GM12878 (cell line): Measurements from ENCODE around the gene PSMD10. TPM values are rescaled to one million over a fixed set of nuclear protein-coding genes. Genes with fewer than 3 reads are reported as not detected.
A peak's percentile ranks its signal among the peaks of the same experiment; 100 is the strongest.

Source experiments
- ATAC-seq: fragments of 200-7000 bp; cut with Tn5 transposase; 3 replicates; pipeline ENCODE4 v1.9.1; 2020; ENCODE audit warnings: mild to moderate bottlenecking, moderate library complexity
- BruUV-seq: library from RNA; stranded (reverse); fragments of 400-500 nt; replicated peaks from 2 replicates; lab custom pipeline; 2021; lab: Mats Ljungman, UMichigan
- CTCF ChIA-PET: fragments of 300-600 bp; sonication (Branson Sonifier 250); formaldehyde crosslinking; extraction: SDS; loops from one replicate; lab custom pipeline; 2021; ENCODE audit warnings: inconsistent platforms; lab: Yijun Ruan, JAX
- POLR2A ChIA-PET: fragments of 350-600 bp; formaldehyde crosslinking; extraction: SDS; loops from one replicate; lab custom pipeline; 2021; ENCODE audit warnings: inconsistent platforms; lab: Charles Lee
- RAD21 ChIA-PET: fragments of 300-600 bp; sonication (Branson Sonifier 250); formaldehyde crosslinking; loops from one replicate; lab custom pipeline; 2023; ENCODE audit warnings: antibody characterized with exemption; ENCODE audit not compliant: unreplicated experiment; lab: Charles Lee
- SMC1A ChIA-PET: fragments of 300-600 bp; sonication (Branson Sonifier 250); formaldehyde crosslinking; loops from one replicate; lab custom pipeline; 2023; ENCODE audit not compliant: unreplicated experiment, uncharacterized antibody; lab: Charles Lee
- DNase-seq: peaks from one replicate; pipeline ENCODE4 v3.0.0-alpha.2; 2011; ENCODE audit warnings: low read depth, low spot score
- FAIRE-seq: peaks from 3 replicates; lab custom pipeline; 2011; peaks lifted over from hg19 to GRCh38; lab: Jason Lieb, UNC
- H2AFZ ChIP-seq: 2 replicates; pipeline ENCODE4 v1.6.0; 2011; ENCODE audit warnings: low read depth, low read length, control low read depth; ENCODE audit not compliant: control insufficient read depth
- H3K27ac ChIP-seq: 2 replicates; pipeline ENCODE4 v1.5.1; 2011; ENCODE audit warnings: control low read depth; ENCODE audit not compliant: control insufficient read depth, insufficient read depth
- H3K27me3 ChIP-seq, 2 experiments: replicated peaks in 1 of 2; 2 replicates each; pipeline versions ENCODE4 v1.6.0 to v1.6.1; 2011; ENCODE audit warnings: low read length in 1 of 2; ENCODE audit not compliant: control insufficient read depth in 2 of 2, insufficient read depth in 2 of 2
- H3K36me3 ChIP-seq, 2 experiments: 2 replicates each; pipeline ENCODE4 v1.5.1; 2011; ENCODE audit warnings: low read length in 1 of 2; ENCODE audit not compliant: control insufficient read depth in 2 of 2, insufficient read depth in 2 of 2
- H3K4me1 ChIP-seq: 2 replicates; pipeline ENCODE4 v1.6.1; 2011; ENCODE audit warnings: mild to moderate bottlenecking, low read length, moderate library complexity, mixed read lengths; ENCODE audit not compliant: control insufficient read depth, insufficient read depth
- H3K4me2 ChIP-seq: 2 replicates; pipeline ENCODE4 v1.6.0; 2011; ENCODE audit warnings: control low read depth; ENCODE audit not compliant: control insufficient read depth, insufficient read depth
- H3K4me3 ChIP-seq: fragments of 200-600 bp; sonication (generic); 2 replicates; pipeline ENCODE4 v1.5.1; 2016
- H3K79me2 ChIP-seq: 2 replicates; pipeline ENCODE4 v1.6.0; 2011; ENCODE audit warnings: low read length; ENCODE audit not compliant: control insufficient read depth, insufficient read depth
- H3K9ac ChIP-seq: 2 replicates; pipeline ENCODE4 v1.8.0; 2011; ENCODE audit warnings: low read length, control low read depth, mixed read lengths; ENCODE audit not compliant: control insufficient read depth, insufficient read depth
- H3K9me3 ChIP-seq: replicated peaks from 3 replicates; pipeline ENCODE4 v1.5.1; 2011; ENCODE audit warnings: mild to moderate bottlenecking, low read length; ENCODE audit not compliant: control insufficient read depth, insufficient read depth
- H4K20me1 ChIP-seq: 2 replicates; pipeline ENCODE4 v1.6.0; 2011; ENCODE audit not compliant: control insufficient read depth, insufficient read depth
- BCL11A ChIP-seq: IDR thresholded peaks from 2 replicates; pipeline ENCODE4 v1.6.1; 2011; ENCODE audit warnings: low read depth, low read length
- BHLHE40 ChIP-seq, 2 experiments: fragments of 450-650 bp in 1 of 2; IDR thresholded peaks; 2 replicates each; pipeline ENCODE4 v1.6.1; 2011 to 2017; ENCODE audit warnings: low read depth in 2 of 2, borderline replicate concordance in 1 of 2, improper control_type of control experiment in 1 of 2, low read length in 1 of 2, mild to moderate bottlenecking in 1 of 2
- ESRRA ChIP-seq: IDR thresholded peaks from 2 replicates; pipeline ENCODE4 v1.6.1; 2012; ENCODE audit warnings: mild to moderate bottlenecking, low read length, improper control_type of control experiment
- HCFC1 ChIP-seq: fragments of 150-350 bp; IDR thresholded peaks from 2 replicates; pipeline ENCODE4 v1.6.1; 2014; ENCODE audit warnings: low read length
- NFYB ChIP-seq: IDR thresholded peaks from 2 replicates; pipeline ENCODE4 v1.6.1; 2011; ENCODE audit warnings: low read depth, mild to moderate bottlenecking, low read length, improper control_type of control experiment, moderate library complexity; ENCODE audit not compliant: insufficient read depth
- POLR2AphosphoS5 ChIP-seq: IDR thresholded peaks from 2 replicates; pipeline ENCODE4 v1.6.1; 2011; ENCODE audit warnings: mild to moderate bottlenecking, low read length, inconsistent platforms
- RBBP5 ChIP-seq: fragments of 200-600 bp; sonication (generic); conservative IDR thresholded peaks from 2 replicates; pipeline ENCODE4 v1.6.1; 2016
- RCOR1 ChIP-seq: conservative IDR thresholded peaks from 2 replicates; pipeline ENCODE4 v1.6.1; 2012; ENCODE audit warnings: low read depth, low read length, improper control_type of control experiment
- SPI1 ChIP-seq: IDR thresholded peaks from 2 replicates; pipeline ENCODE4 v1.6.1; 2011; ENCODE audit warnings: low read depth, mild to moderate bottlenecking, low read length, moderate library complexity, borderline replicate concordance; ENCODE audit not compliant: insufficient read depth
- SUZ12 ChIP-seq: fragments of 200-600 bp; sonication (generic); IDR thresholded peaks from one replicate; pipeline ENCODE4 v1.6.1; 2018; ENCODE audit warnings: antibody characterized with exemption, mild to moderate bottlenecking; ENCODE audit not compliant: unreplicated experiment
- TARDBP ChIP-seq: IDR thresholded peaks from 2 replicates; pipeline ENCODE4 v1.6.1; 2016; ENCODE audit warnings: borderline replicate concordance
- ZSCAN29 ChIP-seq: fragments of 450-650 bp; IDR thresholded peaks from 2 replicates; pipeline ENCODE4 v1.6.1; 2017; ENCODE audit warnings: mild to moderate bottlenecking, moderate library complexity
- WGBS: methylation state at CpG from one replicate; pipeline ENCODE4 v1.1.6; 2016; ENCODE audit warnings: low lambda C conversion rate; ENCODE audit not compliant: insufficient replicate concordance, insufficient coverage; ENCODE audit errors: missing lambda C conversion rate; 5-methylcytosine and 5-hydroxymethylcytosine counted together
- in situ Hi-C: fragments of 300-500 bp; cut with MboI; formaldehyde crosslinking; loops from 9 replicates; pipeline ENCODE4 v1.14.3; 2018; ENCODE audit warnings: mixed read lengths
- intact Hi-C: fragments of 100-400 bp; cut with micrococcal nuclease; formaldehyde crosslinking; loops from one replicate; pipeline ENCODE4 v1.14.2; 2022; ENCODE audit not compliant: unreplicated experiment
- polyA plus RNA-seq, 11 experiments: library from polyadenylated mRNA; depleted of rRNA in 4 of 11; unstranded in 6 of 11; stranded (reverse) in 5 of 11; fragments of >200 nt; fragmentation: Nextera tagmentation in 4 of 11; fragmentation: Illumina TruSeq in 1 of 11; extraction: Ambion mirVana in 4 of 11; extraction: Trizol in 1 of 11; gene quantifications; 1 replicate in 1 of 11; 2 replicates in 10 of 11; pipeline versions ENCODE4 v1.2.1 to v1.2.3, GENCODE V29; 2011 to 2016; ENCODE audit warnings: inconsistent platforms in 2 of 11, missing spikeins in 2 of 11, low read depth in 1 of 11
- total RNA-seq, 4 experiments: library from RNA; depleted of rRNA in 3 of 4; stranded (reverse); fragments of >200 nt in 3 of 4; fragmentation: Illumina TruSeq in 1 of 4; extraction: Trizol in 1 of 4; gene quantifications; 2 replicates each; pipeline versions ENCODE4 v1.2.1 to v1.2.3, GENCODE V29; 2013 to 2021
- TF ChIP-seq, protein P1 (sequence below): fragments of 450-650 bp; conservative IDR thresholded peaks from 2 replicates; pipeline ENCODE4 v1.6.1; 2017; ENCODE audit warnings: mild to moderate bottlenecking, moderate library complexity
- TF ChIP-seq, protein P2 (sequence below): IDR thresholded peaks from 2 replicates; pipeline ENCODE4 v1.6.1; 2012; ENCODE audit warnings: low read depth, low read length, improper control_type of control experiment
- TF ChIP-seq, protein P3 (sequence below): IDR thresholded peaks from 2 replicates; pipeline ENCODE4 v1.6.1; 2012; ENCODE audit warnings: low read depth, low read length, improper control_type of control experiment

Gene PSMD10
- total and polyA plus RNA-seq, 10 of the 15 experiments (the other 5 are each of a cell fraction or from before 2014, with no cell fraction given), result 46.9 to 152 (median 75.4) TPM

DNA sequence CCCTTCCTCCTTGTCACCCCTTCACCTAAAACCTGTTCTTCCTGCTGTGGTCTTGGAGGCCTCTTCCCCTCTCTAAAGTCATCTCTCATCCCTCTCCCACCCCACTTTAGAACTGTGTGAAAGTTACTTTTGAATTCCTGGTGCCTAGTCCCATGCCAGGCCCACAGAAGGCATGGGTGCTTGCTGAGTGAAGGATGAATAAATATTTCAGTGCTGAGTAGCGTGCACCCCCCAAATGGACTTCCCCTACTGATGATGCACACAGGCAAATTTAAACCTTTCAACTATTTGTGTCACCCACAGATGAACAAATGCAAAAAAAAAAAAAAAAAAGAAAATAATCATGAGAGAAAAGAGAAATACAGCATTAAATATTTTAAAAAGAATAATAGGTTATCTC is 19.8 kb downstream of the PSMD10 start:
- H3K9me3 ChIP-seq, result no peaks in the 10 kb centered on the region
- in situ Hi-C loops (no loop called here), intact Hi-C loops (no loop called here)
- no peak overlapping the region for H3K4me2 ChIP-seq
- no peaks in the 10 kb centered on the region for H3K36me3 ChIP-seq
- no peak overlapping the region for H3K27ac ChIP-seq
- peak; percentile 41; the same call in 2 of the 3 replicates for ATAC-seq
- peaks cover 0 to 3% of the 10 kb centered on the region in 2 experiments; a peak in 1 of 4 replicates for H3K27me3 ChIP-seq
- H4K20me1 ChIP-seq, result no peaks in the 10 kb centered on the region
- H3K4me1 ChIP-seq, result no peaks in the 10 kb centered on the region
- ChIA-PET SMC1A (interaction anchor here (0.9 to 4.0 kb wide), 3 partner anchors 10 to 50 kb away, joined by 3 to 23 read pairs (median 3); no protein-coding TSS in a partner anchor), CTCF (interaction anchor here (0.7 to 2.1 kb wide), 2 partner anchors 50 to 411 kb away, joined by 3 to 36 read pairs; no protein-coding TSS in a partner anchor), RAD21 (interaction anchor here (4.1 kb wide), 1 partner anchor 50 kb away, joined by 28 read pairs; no protein-coding TSS in a partner anchor), POLR2A (no interaction called here)
- H3K79me2 ChIP-seq, result no peaks in the 10 kb centered on the region
- no peak overlapping the region for H3K9ac ChIP-seq
- BruUV-seq, result no TSS peak
- no peak overlapping the region for H2AFZ ChIP-seq
- DNase-seq, result no peak
- FAIRE-seq, result no peak
- WGBS, result 0% methylated on average over 1 of the region's 1 CpG
- H3K4me3 ChIP-seq, result no peak overlapping the region
- TF ChIP-seq RCOR1 (no peak), SPI1 (no peak), ZSCAN29 (no peak), HCFC1 (no peak), RBBP5 (no peak), NFYB (no peak), BCL11A (no peak), TARDBP (no peak), ESRRA (no peak), SUZ12 (no peak), BHLHE40 (IDR thresholded peaks at IDR 0.05; ENCODE audit: borderline replicate concordance in 1 of 2, low read depth in 2 of 2, low read length in 1 of 2) (no peak), POLR2AphosphoS5 (no peak)
- TF ChIP-seq, protein P1, sequence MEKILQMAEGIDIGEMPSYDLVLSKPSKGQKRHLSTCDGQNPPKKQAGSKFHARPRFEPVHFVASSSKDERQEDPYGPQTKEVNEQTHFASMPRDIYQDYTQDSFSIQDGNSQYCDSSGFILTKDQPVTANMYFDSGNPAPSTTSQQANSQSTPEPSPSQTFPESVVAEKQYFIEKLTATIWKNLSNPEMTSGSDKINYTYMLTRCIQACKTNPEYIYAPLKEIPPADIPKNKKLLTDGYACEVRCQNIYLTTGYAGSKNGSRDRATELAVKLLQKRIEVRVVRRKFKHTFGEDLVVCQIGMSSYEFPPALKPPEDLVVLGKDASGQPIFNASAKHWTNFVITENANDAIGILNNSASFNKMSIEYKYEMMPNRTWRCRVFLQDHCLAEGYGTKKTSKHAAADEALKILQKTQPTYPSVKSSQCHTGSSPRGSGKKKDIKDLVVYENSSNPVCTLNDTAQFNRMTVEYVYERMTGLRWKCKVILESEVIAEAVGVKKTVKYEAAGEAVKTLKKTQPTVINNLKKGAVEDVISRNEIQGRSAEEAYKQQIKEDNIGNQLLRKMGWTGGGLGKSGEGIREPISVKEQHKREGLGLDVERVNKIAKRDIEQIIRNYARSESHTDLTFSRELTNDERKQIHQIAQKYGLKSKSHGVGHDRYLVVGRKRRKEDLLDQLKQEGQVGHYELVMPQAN, result no peak
- TF ChIP-seq, protein P2, sequence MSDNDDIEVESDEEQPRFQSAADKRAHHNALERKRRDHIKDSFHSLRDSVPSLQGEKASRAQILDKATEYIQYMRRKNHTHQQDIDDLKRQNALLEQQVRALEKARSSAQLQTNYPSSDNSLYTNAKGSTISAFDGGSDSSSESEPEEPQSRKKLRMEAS, result no peak
- TF ChIP-seq, protein P3, sequence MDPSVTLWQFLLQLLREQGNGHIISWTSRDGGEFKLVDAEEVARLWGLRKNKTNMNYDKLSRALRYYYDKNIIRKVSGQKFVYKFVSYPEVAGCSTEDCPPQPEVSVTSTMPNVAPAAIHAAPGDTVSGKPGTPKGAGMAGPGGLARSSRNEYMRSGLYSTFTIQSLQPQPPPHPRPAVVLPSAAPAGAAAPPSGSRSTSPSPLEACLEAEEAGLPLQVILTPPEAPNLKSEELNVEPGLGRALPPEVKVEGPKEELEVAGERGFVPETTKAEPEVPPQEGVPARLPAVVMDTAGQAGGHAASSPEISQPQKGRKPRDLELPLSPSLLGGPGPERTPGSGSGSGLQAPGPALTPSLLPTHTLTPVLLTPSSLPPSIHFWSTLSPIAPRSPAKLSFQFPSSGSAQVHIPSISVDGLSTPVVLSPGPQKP, result no peak
